ENCODE results near the gene PRPF6. TPM values are rescaled to one million over a fixed set of nuclear protein-coding genes. Genes with fewer than 3 reads are reported as not detected.

PRPF6 gene
- total and polyA plus RNA-seq, 10 donors = 39.9 to 71.1 (median 60.8) TPM

GRCh38 chr20:64033981-64034493 lies 53.1 kb downstream of the PRPF6 start:
- peaks cover 0 to 28% (median 3%) of the 10 kb centered on the region in 7 donors for H3K27me3 ChIP-seq (replicated peaks in 1 of 7)
- peak overlapping the region in 3 of 8 donors; percentile 7 to 71 (median 50) for H3K27ac ChIP-seq
- WGBS, 5 donors = 69 to 85% (median 78%) methylated on average over 7 to 11 of the region's 11 CpGs
- H3K4me3 ChIP-seq = no peak overlapping the region
- peaks cover 0 to 67% (median 57%) of the 10 kb centered on the region in 6 donors for H3K36me3 ChIP-seq
- intact Hi-C loops (cut with DNase I; ENCODE audit: low total_unique reads) = loop anchor here (10.0 kb wide), 1 partner anchor 49 kb away; the partner anchor contains the start of gene PRPF6
- peak; percentile 71 for DNase-seq
- no peak for TF ChIP-seq CTCF (IDR thresholded peaks at IDR 0.05 in 8 of 11, conservative IDR thresholded peaks at IDR 0.05 in 3 of 11)
- peak; percentile 15 to 66 (median 57) for TF ChIP-seq POLR2AphosphoS5 (IDR thresholded peaks at IDR 0.05)
- TF ChIP-seq POLR2A (IDR thresholded peaks at IDR 0.05) = no peak
- no peaks in the 10 kb centered on the region for H3K9me3 ChIP-seq
- H3K4me1 ChIP-seq = peaks cover 11 to 59% (median 40%) of the 10 kb centered on the region in 6 donors

DNA sequence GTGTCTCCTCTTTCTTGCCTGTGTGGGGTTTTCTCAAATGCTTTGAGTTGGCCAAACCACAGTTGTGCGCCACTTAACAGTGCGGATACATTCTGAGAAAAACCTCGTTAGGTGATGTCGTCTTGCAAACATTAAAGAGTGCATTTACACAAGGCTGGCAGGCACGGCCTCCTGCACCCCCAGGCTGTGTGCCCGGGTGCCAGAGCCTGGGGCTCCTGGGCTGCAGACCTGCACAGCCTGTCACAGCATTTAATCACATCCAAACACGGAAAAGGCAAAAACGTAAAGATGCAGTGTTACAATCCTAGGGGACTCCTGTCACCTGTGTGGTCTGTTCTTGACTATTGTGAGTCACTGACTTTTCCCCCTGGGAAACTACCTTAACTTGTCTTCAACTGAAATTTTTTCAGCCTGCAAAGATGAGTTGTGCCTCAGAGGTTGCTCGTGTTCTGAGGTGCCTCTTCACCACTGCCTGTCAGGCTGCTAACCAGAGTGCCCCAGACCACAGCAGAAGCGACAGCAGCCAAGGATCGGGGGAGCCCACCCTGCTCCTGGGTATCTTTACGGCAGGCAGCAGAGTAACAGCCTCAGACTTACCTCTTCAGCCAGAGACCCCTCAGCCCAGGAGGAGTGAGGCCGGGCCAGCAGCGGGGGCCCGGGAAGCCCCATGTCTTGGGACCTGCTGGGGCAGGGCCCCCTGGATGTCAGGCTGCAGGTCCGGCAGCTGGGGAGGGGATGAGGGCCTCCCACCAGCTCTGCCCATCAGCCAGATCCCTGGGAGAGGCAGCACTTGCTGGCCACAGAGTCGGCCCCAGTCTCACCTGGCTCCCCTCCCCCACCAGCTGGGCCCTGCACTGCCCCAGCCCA lies 54.4 kb downstream of the PRPF6 start:
- no peak for TF ChIP-seq CTCF (IDR thresholded peaks at IDR 0.05 in 8 of 11, conservative IDR thresholded peaks at IDR 0.05 in 3 of 11)
- peak in 2 of 3 donors; percentile 5 to 36 for TF ChIP-seq POLR2AphosphoS5 (IDR thresholded peaks at IDR 0.05)
- Histone ChIP-seq H3K4me3 (no peak overlapping the region), H3K27me3 (replicated peaks in 1 of 7) (peaks cover 0 to 40% (median 3%) of the 10 kb centered on the region in 7 donors), H3K27ac (peak overlapping the region in 5 of 8 donors; percentile 23 to 71 (median 48)), H3K36me3 (peaks cover 0 to 55% (median 44%) of the 10 kb centered on the region in 6 donors), H3K4me1 (peaks cover 19 to 71% (median 52%) of the 10 kb centered on the region in 6 donors), H3K9me3 (no peaks in the 10 kb centered on the region)
- 76 to 80% (median 77%) methylated on average over 15 to 17 of the region's 17 CpGs for WGBS, 5 donors
- intact Hi-C loops (cut with DNase I; ENCODE audit: low total_unique reads) = loop anchor here (10.0 kb wide), 1 partner anchor 50 kb away; the partner anchor contains the start of gene PRPF6
- DNase-seq = peak; percentile 73

DNA sequence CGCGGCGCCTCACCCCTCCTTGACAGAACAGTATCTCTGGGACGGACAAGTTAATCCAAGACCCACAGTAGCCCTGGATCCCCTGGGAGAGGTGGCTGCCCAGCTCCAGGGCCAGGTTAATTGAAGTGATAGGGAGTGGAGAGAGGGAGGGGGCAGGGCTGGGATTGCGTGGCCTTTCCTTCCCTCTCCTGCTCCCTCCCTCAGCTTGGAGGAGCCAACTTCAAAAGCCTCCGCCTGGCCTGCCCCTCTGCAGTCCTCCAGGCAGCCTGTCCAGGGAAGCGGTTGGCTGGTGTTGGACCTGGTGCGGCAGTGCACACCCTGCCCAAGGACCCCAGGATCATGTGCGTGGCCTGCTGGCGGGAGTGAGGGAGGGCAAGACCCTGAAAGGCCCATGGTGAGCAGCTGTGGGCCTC lies 55.0 kb downstream of the PRPF6 start, which contains the start of gene C20orf204:
Gene C20orf204 (plus strand): TSS at position 250 of the 413 bp plus-strand sequence. CDS start 142 bp downstream, at position 392.
- H3K27me3 ChIP-seq (replicated peaks in 1 of 7) = peaks cover 0 to 47% (median 3%) of the 10 kb centered on the region in 7 donors
- DNase-seq = no peak
- peaks cover 19 to 78% (median 55%) of the 10 kb centered on the region in 6 donors for H3K4me1 ChIP-seq
- no peak within 1 kb of the TSS for H3K4me3 ChIP-seq
- intact Hi-C loops (cut with DNase I; ENCODE audit: low total_unique reads) = loop anchor here (10.0 kb wide), 1 partner anchor 51 kb away; the partner anchor contains the start of gene PRPF6
- 79 to 94% (median 86%) methylated on average over 10 of the region's 10 CpGs for WGBS, 5 donors
- TF ChIP-seq POLR2A (IDR thresholded peaks at IDR 0.05) (no peak), POLR2AphosphoS5 (IDR thresholded peaks at IDR 0.05) (peak in 1 of 3 donors; percentile 45), CTCF (IDR thresholded peaks at IDR 0.05 in 8 of 11, conservative IDR thresholded peaks at IDR 0.05 in 3 of 11) (no peak)
- peak within 1 kb of the TSS in 5 of 8 donors; percentile 23 to 71 (median 48) for H3K27ac ChIP-seq
- H3K9me3 ChIP-seq = no peaks in the 10 kb centered on the region
- H3K36me3 ChIP-seq = peaks cover 0 to 48% (median 38%) of the 10 kb centered on the region in 6 donors

All from spleen (tissue), 11 donors.